OCI-LY1 (cell line): ENCODE data around the gene SPRY2.

Source experiments
- CTCF ChIP-seq: fragments of 200-600 bp; sonication (generic), shearing (Covaris generic); IDR thresholded peaks from 2 replicates; pipeline ENCODE4 v1.5.1; 2017; ENCODE audit warnings: mild to moderate bottlenecking, antibody characterized with exemption, low read length, moderate library complexity, mixed read lengths
- EZH2 ChIP-seq: fragments of 200-600 bp; sonication (generic), shearing (Covaris generic); IDR thresholded peaks from 2 replicates; pipeline ENCODE4 v1.8.0; 2017; ENCODE audit warnings: borderline replicate concordance, mixed run types, mild to moderate bottlenecking, antibody characterized with exemption, low read length, moderate library complexity, mixed read lengths

- TF ChIP-seq CTCF (no peak), EZH2 (no peak)
These were observed at the start of gene SPRY2 for GRCh38 chr13:80341101-80341755.
